GM13976 (cell line): ENCODE data around the gene SAMD14.

Experiments used
- DNase-seq: peaks from one replicate; pipeline ENCODE4 v3.0.0; 2012; ENCODE audit warnings: low spot score
- CTCF ChIP-seq: IDR thresholded peaks from 2 replicates; pipeline ENCODE4 v1.5.1; 2012; ENCODE audit warnings: borderline replicate concordance, mild to moderate bottlenecking; ENCODE audit not compliant: insufficient read depth; ENCODE audit errors: extremely low read depth, missing control alignments, control extremely low read depth
- in situ Hi-C: fragments of 300-500 bp; cut with MboI; formaldehyde crosslinking; loops from one replicate; pipeline ENCODE4 v1.12.0; 2022; ENCODE audit warnings: low sequenced_read_pairs, mixed read lengths, inconsistent platforms; ENCODE audit not compliant: unreplicated experiment

The SAMD14 gene

GRCh38 chr17:50081757-50082156 lies 48.2 kb downstream of the SAMD14 start:
- no peak for TF ChIP-seq CTCF
- in situ Hi-C loops: no loop called here
- no peak for DNase-seq

- in situ Hi-C loops: no loop called here
- TF ChIP-seq CTCF: no peak
- DNase-seq: no peak
These were observed 49.1 kb downstream of the SAMD14 start for GRCh38 chr17:50080827-50081226.

- TF ChIP-seq CTCF: no peak
- DNase-seq: no peak
- in situ Hi-C loops: no loop called here
These were observed 49.9 kb downstream of the SAMD14 start for GRCh38 chr17:50080096-50080480.

- no peak for DNase-seq
- in situ Hi-C loops: no loop called here
- TF ChIP-seq CTCF: no peak
These were observed 50.4 kb downstream of the SAMD14 start for GRCh38 chr17:50079334-50080095.

- no peak for DNase-seq
- TF ChIP-seq CTCF: no peak
- in situ Hi-C loops: no loop called here
These were observed 51.5 kb downstream of the SAMD14 start for GRCh38 chr17:50078430-50078829.

- no peak for TF ChIP-seq CTCF
- in situ Hi-C loops: no loop called here
- no peak for DNase-seq
These were observed 53.2 kb downstream of the SAMD14 start for GRCh38 chr17:50076591-50077235.

- TF ChIP-seq CTCF: no peak
- in situ Hi-C loops: no loop called here
- no peak for DNase-seq
These were observed 53.8 kb downstream of the SAMD14 start for GRCh38 chr17:50076221-50076590.
